Kidney epithelial cell (primary cell): ENCODE measurements around the gene LYST. TPM values are rescaled to one million over a fixed set of nuclear protein-coding genes. Genes with fewer than 3 reads are reported as not detected.

Experiments used
- DNase-seq: peaks from one replicate; pipeline ENCODE4 v3.0.0-alpha.2; 2010; ENCODE audit warnings: low read depth
- H3K27me3 ChIP-seq: 2 replicates; pipeline ENCODE4 v1.6.0; 2011; ENCODE audit warnings: low read length; ENCODE audit not compliant: control insufficient read depth, insufficient read depth
- H3K36me3 ChIP-seq: 2 replicates; pipeline ENCODE4 v1.5.1; 2011; ENCODE audit warnings: low read length; ENCODE audit not compliant: control insufficient read depth, insufficient read depth
- H3K4me3 ChIP-seq: 2 replicates; pipeline ENCODE4 v1.5.1; 2011; ENCODE audit warnings: low read depth, mild to moderate bottlenecking, control low read depth, low read length
- total RNA-seq: library from RNA; depleted of rRNA; stranded (reverse); fragments of >200 nt; gene quantifications from 2 replicates; pipeline ENCODE4 v1.2.3, GENCODE V29; 2015
- TF ChIP-seq, protein P1 (sequence below): IDR thresholded peaks from 2 replicates; pipeline ENCODE4 v1.5.1; 2011; ENCODE audit warnings: mild to moderate bottlenecking, moderate library complexity, low read length, control low read depth, inconsistent platforms; ENCODE audit not compliant: insufficient read depth, poor library complexity, severe bottlenecking

Gene LYST
- total RNA-seq, 1 donor from 2014 or later: 12.7 TPM

DNA sequence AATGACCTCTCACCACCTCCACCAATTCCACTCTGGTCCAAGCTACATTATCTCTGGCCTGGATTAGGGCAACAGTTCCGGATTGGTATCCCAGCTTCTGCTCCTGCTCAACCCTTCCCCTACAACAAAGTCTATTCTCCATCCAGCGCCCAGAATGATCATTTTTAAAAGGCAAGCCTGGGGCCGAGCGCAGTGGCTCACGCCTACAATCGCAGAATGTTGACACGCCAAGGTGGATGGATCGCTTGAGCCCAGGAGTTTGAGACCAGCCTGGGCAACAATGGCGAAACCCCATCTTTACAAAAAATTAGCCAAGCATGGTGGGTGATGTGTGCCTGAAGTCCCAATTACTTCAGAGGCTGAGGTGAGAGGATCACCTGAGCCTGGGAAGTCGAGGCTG, 2.2 kb downstream of the LYST start:
- no peaks in the 10 kb centered on the region for H3K27me3 ChIP-seq
- H3K36me3 ChIP-seq: no peaks in the 10 kb centered on the region
- H3K4me3 ChIP-seq: no peak overlapping the region
- DNase-seq: no peak
- TF ChIP-seq, protein P1, sequence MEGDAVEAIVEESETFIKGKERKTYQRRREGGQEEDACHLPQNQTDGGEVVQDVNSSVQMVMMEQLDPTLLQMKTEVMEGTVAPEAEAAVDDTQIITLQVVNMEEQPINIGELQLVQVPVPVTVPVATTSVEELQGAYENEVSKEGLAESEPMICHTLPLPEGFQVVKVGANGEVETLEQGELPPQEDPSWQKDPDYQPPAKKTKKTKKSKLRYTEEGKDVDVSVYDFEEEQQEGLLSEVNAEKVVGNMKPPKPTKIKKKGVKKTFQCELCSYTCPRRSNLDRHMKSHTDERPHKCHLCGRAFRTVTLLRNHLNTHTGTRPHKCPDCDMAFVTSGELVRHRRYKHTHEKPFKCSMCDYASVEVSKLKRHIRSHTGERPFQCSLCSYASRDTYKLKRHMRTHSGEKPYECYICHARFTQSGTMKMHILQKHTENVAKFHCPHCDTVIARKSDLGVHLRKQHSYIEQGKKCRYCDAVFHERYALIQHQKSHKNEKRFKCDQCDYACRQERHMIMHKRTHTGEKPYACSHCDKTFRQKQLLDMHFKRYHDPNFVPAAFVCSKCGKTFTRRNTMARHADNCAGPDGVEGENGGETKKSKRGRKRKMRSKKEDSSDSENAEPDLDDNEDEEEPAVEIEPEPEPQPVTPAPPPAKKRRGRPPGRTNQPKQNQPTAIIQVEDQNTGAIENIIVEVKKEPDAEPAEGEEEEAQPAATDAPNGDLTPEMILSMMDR: no peak

DNA sequence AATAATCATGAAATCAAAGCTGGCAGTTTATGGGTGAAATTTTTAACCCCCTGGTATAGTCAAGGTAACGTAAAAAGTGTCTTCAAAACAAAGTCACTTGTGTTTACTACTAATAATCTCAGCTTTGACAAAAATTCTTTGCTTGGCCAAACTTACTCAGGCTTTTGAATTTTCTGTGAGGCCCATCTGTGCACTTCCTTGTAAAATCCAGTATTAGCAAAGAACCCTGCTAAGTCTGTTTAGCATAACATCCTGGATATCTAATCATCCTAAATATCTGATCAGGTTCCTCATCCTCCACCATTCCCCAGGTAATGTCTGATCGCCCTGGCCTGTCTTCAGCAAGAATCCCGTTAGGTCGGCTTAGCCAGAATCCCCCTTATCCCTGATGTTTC, 3.0 kb downstream of the LYST start:
- Histone ChIP-seq H3K36me3 (no peaks in the 10 kb centered on the region), H3K27me3 (no peaks in the 10 kb centered on the region), H3K4me3 (no peak overlapping the region)
- TF ChIP-seq, protein P1: no peak
- DNase-seq: no peak

DNA sequence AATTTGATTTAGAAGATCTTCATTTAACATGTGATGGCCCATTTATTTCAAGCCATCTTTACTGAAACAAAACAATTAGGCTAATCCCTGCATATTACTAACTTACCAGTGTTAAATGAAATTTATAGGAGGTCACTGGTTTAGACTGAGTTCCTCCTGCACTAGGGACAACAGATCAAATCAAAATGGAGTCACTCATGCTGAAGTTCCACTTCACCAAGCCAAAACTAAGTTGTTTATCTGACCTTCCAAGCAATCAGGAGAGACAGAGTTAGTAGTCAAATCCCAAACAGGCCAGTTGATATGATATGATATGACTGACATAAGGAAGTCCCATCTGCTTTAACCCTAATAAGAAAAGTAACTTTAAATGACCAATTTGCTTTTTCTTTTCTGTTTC, 4.8 kb downstream of the LYST start:
- Histone ChIP-seq H3K27me3 (no peaks in the 10 kb centered on the region), H3K4me3 (no peak overlapping the region), H3K36me3 (no peaks in the 10 kb centered on the region)
- DNase-seq: no peak
- TF ChIP-seq, protein P1: no peak

DNA sequence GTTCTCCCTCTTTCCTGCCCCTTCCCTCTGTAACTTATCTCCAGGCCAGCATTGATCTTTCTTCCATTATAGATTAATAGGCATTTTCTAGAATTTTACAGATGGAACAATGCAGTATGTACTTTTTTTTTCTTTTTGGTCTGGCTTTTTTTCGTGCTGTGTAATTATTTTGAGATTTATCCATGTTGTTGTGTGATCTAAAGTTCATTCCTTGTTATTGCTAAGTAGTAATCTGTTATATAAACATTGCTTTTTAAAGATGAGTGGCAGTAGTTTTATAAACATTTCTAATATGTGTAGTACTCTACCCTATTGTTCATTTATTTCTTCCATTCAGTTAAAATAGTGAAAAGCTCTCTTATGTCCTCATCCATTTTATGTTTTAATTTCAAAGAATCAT, 5.9 kb downstream of the LYST start:
- Histone ChIP-seq H3K4me3 (no peak overlapping the region), H3K27me3 (no peaks in the 10 kb centered on the region), H3K36me3 (no peaks in the 10 kb centered on the region)
- no peak for DNase-seq
- TF ChIP-seq, protein P1: no peak

DNA sequence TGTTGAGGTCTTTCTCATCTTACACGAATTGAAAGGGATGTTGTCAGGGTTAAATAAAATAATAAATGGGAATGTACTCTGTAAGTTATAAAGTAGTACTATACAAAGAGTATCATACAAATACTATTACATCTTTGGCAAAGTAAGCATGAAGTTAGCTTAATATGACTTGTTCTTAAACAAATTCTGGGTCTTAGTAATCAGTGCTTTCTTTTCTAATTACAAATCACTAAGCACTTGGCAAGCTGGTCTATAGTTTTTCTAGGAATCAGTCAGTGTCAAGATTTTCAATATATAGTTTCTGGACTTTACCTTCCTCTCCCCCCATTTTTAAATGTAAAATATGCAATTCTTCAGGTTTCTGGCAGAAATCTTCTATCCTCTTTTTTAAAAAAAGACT, 6.9 kb downstream of the LYST start:
- Histone ChIP-seq H3K36me3 (no peaks in the 10 kb centered on the region), H3K27me3 (no peaks in the 10 kb centered on the region), H3K4me3 (no peak overlapping the region)
- TF ChIP-seq, protein P1: no peak
- no peak for DNase-seq

DNA sequence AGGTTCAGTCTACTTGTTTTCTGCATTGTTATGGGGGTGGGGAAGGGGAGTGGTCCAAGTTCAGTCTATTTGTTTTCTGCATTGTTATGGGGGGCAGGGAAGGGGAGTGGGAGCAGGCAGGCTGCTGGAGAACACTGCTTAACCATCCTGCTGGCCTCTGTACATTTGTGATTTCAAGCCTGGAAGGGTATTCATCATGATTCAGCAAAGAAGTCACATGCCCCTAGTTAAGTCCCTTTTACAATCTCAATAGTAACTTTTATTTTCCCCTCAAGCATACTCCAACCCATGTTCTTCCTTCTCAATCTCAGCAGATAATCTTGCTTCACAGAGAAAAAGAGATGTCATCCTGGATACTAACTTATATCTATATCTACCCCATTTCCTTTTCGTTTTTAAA, 7.9 kb downstream of the LYST start:
- DNase-seq: no peak
- no peaks in the 10 kb centered on the region for H3K36me3 ChIP-seq
- no peaks in the 10 kb centered on the region for H3K27me3 ChIP-seq
- TF ChIP-seq, protein P1: no peak
- H3K4me3 ChIP-seq: no peak overlapping the region
